ENCODE measurements around the gene LCN1.
A peak's percentile ranks its signal among the peaks of the same experiment; 100 is the strongest.

Gene LCN1

GRCh38 chr9:135520916-135521607, at the start of gene LCN1:
LCN1 (plus strand) TSS chr9:135521440; CDS start chr9:135521498, 58 bp downstream.
- no peak for DNase-seq (ENCODE audit: low spot score)

- no peak for DNase-seq (ENCODE audit: low spot score)
Observed at GRCh38 chr9:135471791-135472640, 49.2 kb upstream of the LCN1 start.

GRCh38 chr9:135473972-135474543, 47.2 kb upstream of the LCN1 start:
- DNase-seq (ENCODE audit: low spot score) = no peak

- DNase-seq (ENCODE audit: low spot score) = no peak
Observed at GRCh38 chr9:135474915-135475314, 46.3 kb upstream of the LCN1 start.

GRCh38 chr9:135476561-135477355, 44.5 kb upstream of the LCN1 start:
- no peak for DNase-seq (ENCODE audit: low spot score)

- DNase-seq (ENCODE audit: low spot score) = no peak
Observed at GRCh38 chr9:135478191-135478590, 43.0 kb upstream of the LCN1 start.

GRCh38 chr9:135478829-135479468, 42.3 kb upstream of the LCN1 start:
- peak; percentile 41 for DNase-seq (ENCODE audit: low spot score)

GRCh38 chr9:135479469-135480052, 41.7 kb upstream of the LCN1 start, which contains the start of gene PPP1R26:
PPP1R26 (plus strand) TSS chr9:135479782; CDS start chr9:135484511, 4,729 bp downstream.
- no peak for DNase-seq (ENCODE audit: low spot score)

GRCh38 chr9:135480071-135480939, 40.9 kb upstream of the LCN1 start:
- DNase-seq (ENCODE audit: low spot score) = no peak

GRCh38 chr9:135480940-135481310, 40.3 kb upstream of the LCN1 start:
- DNase-seq (ENCODE audit: low spot score) = no peak

- DNase-seq (ENCODE audit: low spot score) = no peak
Observed at GRCh38 chr9:135482015-135482754, 39.1 kb upstream of the LCN1 start.

- no peak for DNase-seq (ENCODE audit: low spot score)
Observed at GRCh38 chr9:135484460-135485277, 36.6 kb upstream of the LCN1 start.

GRCh38 chr9:135485385-135485784, 35.9 kb upstream of the LCN1 start:
- no peak for DNase-seq (ENCODE audit: low spot score)

- DNase-seq (ENCODE audit: low spot score) = no peak
Observed at GRCh38 chr9:135485832-135486231, 35.4 kb upstream of the LCN1 start.

- no peak for DNase-seq (ENCODE audit: low spot score)
Observed at GRCh38 chr9:135486267-135487065, 34.8 kb upstream of the LCN1 start.

- no peak for DNase-seq (ENCODE audit: low spot score)
Observed at GRCh38 chr9:135487281-135488012, 33.8 kb upstream of the LCN1 start.

- no peak for DNase-seq (ENCODE audit: low spot score)
Observed at GRCh38 chr9:135488013-135488330, 33.3 kb upstream of the LCN1 start.
